Keratinocyte (primary cell): ENCODE data around the gene TGFBRAP1.

ENCODE experiments used
- EZH2 ChIP-seq: IDR thresholded peaks from one replicate; pipeline ENCODE4 v1.6.1; 2012; ENCODE audit warnings: inconsistent platforms, mild to moderate bottlenecking, low read length, moderate library complexity
- TF ChIP-seq, protein P1 (sequence below), 3 experiments: IDR thresholded peaks in 1 of 3; conservative IDR thresholded peaks in 1 of 3; optimal IDR thresholded peaks in 1 of 3; 2 replicates in 2 of 3; 3 replicates in 1 of 3; pipeline versions ENCODE3 to v1.5.1; 2011; ENCODE audit warnings: low read length in 3 of 3, mild to moderate bottlenecking in 3 of 3, moderate library complexity in 2 of 3, control low read depth in 1 of 3, inconsistent platforms in 1 of 3; ENCODE audit not compliant: insufficient read depth in 2 of 3; ENCODE audit errors: extremely low read depth in 1 of 3

DNA sequence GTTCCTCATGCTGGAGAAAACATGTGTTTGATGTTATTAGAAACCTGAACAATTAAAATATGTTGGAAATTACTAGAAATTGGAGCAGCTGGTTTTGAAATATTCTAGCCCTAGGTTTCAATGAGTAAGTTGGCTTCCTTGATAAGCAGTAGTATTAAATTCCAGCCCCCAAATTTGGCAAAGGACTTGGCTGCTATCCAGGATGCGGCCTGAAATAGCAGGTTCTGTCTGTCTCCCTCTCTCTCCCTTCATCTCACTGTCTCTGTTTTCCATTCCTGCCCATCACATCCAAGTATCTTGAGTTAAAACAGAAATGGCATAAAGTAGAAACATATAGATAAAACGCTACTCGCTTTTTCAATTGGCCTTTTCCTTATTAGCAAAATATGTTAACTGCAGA lies 108.9 kb downstream of the TGFBRAP1 start:
- TF ChIP-seq, protein P1, sequence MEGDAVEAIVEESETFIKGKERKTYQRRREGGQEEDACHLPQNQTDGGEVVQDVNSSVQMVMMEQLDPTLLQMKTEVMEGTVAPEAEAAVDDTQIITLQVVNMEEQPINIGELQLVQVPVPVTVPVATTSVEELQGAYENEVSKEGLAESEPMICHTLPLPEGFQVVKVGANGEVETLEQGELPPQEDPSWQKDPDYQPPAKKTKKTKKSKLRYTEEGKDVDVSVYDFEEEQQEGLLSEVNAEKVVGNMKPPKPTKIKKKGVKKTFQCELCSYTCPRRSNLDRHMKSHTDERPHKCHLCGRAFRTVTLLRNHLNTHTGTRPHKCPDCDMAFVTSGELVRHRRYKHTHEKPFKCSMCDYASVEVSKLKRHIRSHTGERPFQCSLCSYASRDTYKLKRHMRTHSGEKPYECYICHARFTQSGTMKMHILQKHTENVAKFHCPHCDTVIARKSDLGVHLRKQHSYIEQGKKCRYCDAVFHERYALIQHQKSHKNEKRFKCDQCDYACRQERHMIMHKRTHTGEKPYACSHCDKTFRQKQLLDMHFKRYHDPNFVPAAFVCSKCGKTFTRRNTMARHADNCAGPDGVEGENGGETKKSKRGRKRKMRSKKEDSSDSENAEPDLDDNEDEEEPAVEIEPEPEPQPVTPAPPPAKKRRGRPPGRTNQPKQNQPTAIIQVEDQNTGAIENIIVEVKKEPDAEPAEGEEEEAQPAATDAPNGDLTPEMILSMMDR (optimal IDR thresholded peaks at IDR 0.05 in 1 of 3, IDR thresholded peaks at IDR 0.05 in 1 of 3, conservative IDR thresholded peaks at IDR 0.05 in 1 of 3; ENCODE audit: extremely low read depth in 1 of 3, insufficient read depth in 2 of 3, low read length in 3 of 3) = no peak
- TF ChIP-seq EZH2 = no peak
